ENCODE measurements around the gene NR1I3. TPM values are rescaled to one million over a fixed set of nuclear protein-coding genes. Genes with fewer than 3 reads are reported as not detected.

The NR1I3 gene
- 1 to 10 TPM in 1 of 4 donors, not detected in 3; 1.2 TPM for total RNA-seq

GRCh38 chr1:161238039-161238473, at the start of gene NR1I3:
Gene NR1I3, minus strand, starts transcription at chr1:161238203. Its CDS starts 1,638 bp downstream, at chr1:161236565.
- Histone ChIP-seq H3K4me3 (no peak within 1 kb of the TSS), H3K36me3 (no peaks in the 10 kb centered on the region), H3K27me3 (no peaks in the 10 kb centered on the region), H3K4me1 (no peaks in the 10 kb centered on the region), H3K27ac (no peak within 1 kb of the TSS), H3K9me3 (no peaks in the 10 kb centered on the region)
- WGBS = 54% methylated on average over 4 of the region's 4 CpGs
- DNase-seq (ENCODE audit: low spot score in 2 of 2) = no peak
- TF ChIP-seq POLR2A (IDR thresholded peaks at IDR 0.05) (no peak), CTCF (IDR thresholded peaks at IDR 0.05) (no peak), EP300 (IDR thresholded peaks at IDR 0.05) (no peak), POLR2AphosphoS5 (IDR thresholded peaks at IDR 0.05) (no peak)

- Histone ChIP-seq H3K4me1 (peaks cover 3% of the 10 kb centered on the region), H3K9me3 (no peaks in the 10 kb centered on the region), H3K27me3 (no peaks in the 10 kb centered on the region), H3K36me3 (no peaks in the 10 kb centered on the region), H3K27ac (no peak overlapping the region), H3K4me3 (no peak overlapping the region)
- 91% methylated on average over 3 of the region's 3 CpGs for WGBS
- DNase-seq (ENCODE audit: low spot score in 2 of 2) = no peak
- TF ChIP-seq CTCF (IDR thresholded peaks at IDR 0.05) (no peak), POLR2AphosphoS5 (IDR thresholded peaks at IDR 0.05) (no peak), EP300 (IDR thresholded peaks at IDR 0.05) (no peak), POLR2A (IDR thresholded peaks at IDR 0.05) (no peak)
Observed at GRCh38 chr1:161287482-161288054, 49.6 kb upstream of the NR1I3 start.

- TF ChIP-seq POLR2AphosphoS5 (IDR thresholded peaks at IDR 0.05) = no peak
- no peak for TF ChIP-seq EP300 (IDR thresholded peaks at IDR 0.05)
- Histone ChIP-seq H3K27me3 (no peaks in the 10 kb centered on the region), H3K4me3 (no peak overlapping the region), H3K9me3 (no peaks in the 10 kb centered on the region), H3K27ac (no peak overlapping the region), H3K4me1 (peaks cover 3% of the 10 kb centered on the region), H3K36me3 (no peaks in the 10 kb centered on the region)
- no peak for DNase-seq (ENCODE audit: low spot score in 2 of 2)
- WGBS = 69% methylated on average over 5 of the region's 5 CpGs
Observed at GRCh38 chr1:161285521-161285920, 47.5 kb upstream of the NR1I3 start.

DNA sequence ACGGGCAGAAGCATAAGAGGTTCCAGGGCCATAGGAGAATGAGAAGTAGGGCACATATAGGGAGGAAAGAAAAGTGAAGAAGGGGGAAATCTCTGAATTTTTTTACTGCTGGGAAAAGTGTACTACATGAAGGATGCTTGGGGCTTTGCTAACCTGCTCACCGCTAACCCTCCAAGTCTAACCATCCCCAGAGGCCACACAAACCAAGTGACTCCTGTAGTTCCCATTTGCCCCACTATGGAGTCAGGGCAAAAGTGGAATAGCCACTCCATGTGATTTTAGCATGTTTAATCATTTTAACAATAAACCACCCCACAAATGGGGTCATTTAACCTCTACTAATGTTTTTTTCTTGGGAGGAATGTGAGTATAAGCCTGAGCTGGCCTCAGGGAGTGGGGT, 47.1 kb upstream of the NR1I3 start:
- no peak for DNase-seq (ENCODE audit: low spot score in 2 of 2)
- H3K36me3 ChIP-seq = no peaks in the 10 kb centered on the region
- no peaks in the 10 kb centered on the region for H3K9me3 ChIP-seq
- no peak overlapping the region for H3K27ac ChIP-seq
- WGBS = 93% methylated on average over 2 of the region's 2 CpGs
- no peak overlapping the region for H3K4me3 ChIP-seq
- TF ChIP-seq EP300 (IDR thresholded peaks at IDR 0.05) = no peak
- no peak for TF ChIP-seq POLR2A (IDR thresholded peaks at IDR 0.05)
- no peak for TF ChIP-seq CTCF (IDR thresholded peaks at IDR 0.05)
- no peak for TF ChIP-seq POLR2AphosphoS5 (IDR thresholded peaks at IDR 0.05)
- H3K27me3 ChIP-seq = no peaks in the 10 kb centered on the region
- H3K4me1 ChIP-seq = peaks cover under 1% of the 10 kb centered on the region

GRCh38 chr1:161282991-161283390, 45.0 kb upstream of the NR1I3 start:
- TF ChIP-seq POLR2A (IDR thresholded peaks at IDR 0.05) = no peak
- TF ChIP-seq POLR2AphosphoS5 (IDR thresholded peaks at IDR 0.05) = no peak
- no peak for TF ChIP-seq CTCF (IDR thresholded peaks at IDR 0.05)
- TF ChIP-seq EP300 (IDR thresholded peaks at IDR 0.05) = no peak
- H3K4me1 ChIP-seq = no peaks in the 10 kb centered on the region
- no peak overlapping the region for H3K27ac ChIP-seq
- 94% methylated on average over 1 of the region's 1 CpG for WGBS
- no peak overlapping the region for H3K4me3 ChIP-seq
- H3K36me3 ChIP-seq = no peaks in the 10 kb centered on the region
- no peaks in the 10 kb centered on the region for H3K9me3 ChIP-seq
- no peak for DNase-seq (ENCODE audit: low spot score in 2 of 2)
- no peaks in the 10 kb centered on the region for H3K27me3 ChIP-seq

DNA sequence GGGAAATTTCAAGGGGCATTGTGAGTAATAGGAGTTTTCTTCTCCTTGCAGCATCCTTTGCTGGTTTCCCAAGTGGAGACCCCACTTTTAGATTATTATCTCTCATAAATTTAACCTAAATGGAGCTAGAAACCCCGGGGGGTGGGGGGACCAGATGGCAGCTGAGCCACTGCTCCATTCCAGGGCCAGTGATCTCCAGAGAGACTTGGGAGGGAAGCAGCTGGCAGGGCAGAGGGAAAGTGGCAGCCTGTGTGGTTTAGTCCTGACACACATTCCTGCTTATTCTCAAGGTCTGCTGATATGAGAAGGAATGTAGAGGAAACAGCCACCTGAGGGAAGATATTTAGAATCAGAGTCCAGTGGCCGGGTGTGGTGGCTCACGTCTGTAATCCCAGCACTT, 36.9 kb upstream of the NR1I3 start:
- Histone ChIP-seq H3K4me1 (no peaks in the 10 kb centered on the region), H3K27ac (no peak overlapping the region), H3K4me3 (no peak overlapping the region), H3K27me3 (peaks cover 5% of the 10 kb centered on the region), H3K36me3 (no peaks in the 10 kb centered on the region), H3K9me3 (no peaks in the 10 kb centered on the region)
- no peak for DNase-seq (ENCODE audit: low spot score in 2 of 2)
- WGBS = 55% methylated on average over 3 of the region's 3 CpGs
- no peak for TF ChIP-seq POLR2A (IDR thresholded peaks at IDR 0.05)
- TF ChIP-seq CTCF (IDR thresholded peaks at IDR 0.05) = no peak
- TF ChIP-seq EP300 (IDR thresholded peaks at IDR 0.05) = no peak

Measured in suprapubic skin (tissue), 4 donors.